Keratinocyte (primary cell): ENCODE data around the gene NBEA.

ENCODE experiments used
- CTCF ChIP-seq, 3 experiments: IDR thresholded peaks in 1 of 3; conservative IDR thresholded peaks in 1 of 3; optimal IDR thresholded peaks in 1 of 3; 2 replicates in 2 of 3; 3 replicates in 1 of 3; pipeline versions ENCODE3 to v1.5.1; 2011; ENCODE audit warnings: low read length in 3 of 3, mild to moderate bottlenecking in 3 of 3, moderate library complexity in 2 of 3, control low read depth in 1 of 3, inconsistent platforms in 1 of 3; ENCODE audit not compliant: insufficient read depth in 2 of 3; ENCODE audit errors: extremely low read depth in 1 of 3
- EZH2 ChIP-seq: IDR thresholded peaks from one replicate; pipeline ENCODE4 v1.6.1; 2012; ENCODE audit warnings: inconsistent platforms, mild to moderate bottlenecking, low read length, moderate library complexity

- TF ChIP-seq CTCF (optimal IDR thresholded peaks at IDR 0.05 in 1 of 3, IDR thresholded peaks at IDR 0.05 in 1 of 3, conservative IDR thresholded peaks at IDR 0.05 in 1 of 3; ENCODE audit: extremely low read depth in 1 of 3, insufficient read depth in 2 of 3, low read length in 3 of 3) (no peak), EZH2 (no peak)
These were observed 655.4 kb downstream of the NBEA start for GRCh38 chr13:35597451-35597850.
